Fibroblast of lung (primary cell): ENCODE measurements around the gene CLIC4.

ENCODE experiments used
- EZH2 ChIP-seq: IDR thresholded peaks from 2 replicates; pipeline ENCODE4 v1.5.1; 2012; ENCODE audit warnings: low read length, control low read depth, mild to moderate bottlenecking; ENCODE audit errors: missing control alignments
- TF ChIP-seq, protein P1 (sequence below), 2 donors: IDR thresholded peaks in 1 of 2; conservative IDR thresholded peaks in 1 of 2; 1 replicate in 1 of 2; 2 replicates in 1 of 2; pipeline ENCODE4 v1.5.1; 2011 to 2012; ENCODE audit warnings: low read length in 2 of 2, control low read depth in 1 of 2, inconsistent platforms in 1 of 2, low read depth in 1 of 2, mild to moderate bottlenecking in 1 of 2

DNA sequence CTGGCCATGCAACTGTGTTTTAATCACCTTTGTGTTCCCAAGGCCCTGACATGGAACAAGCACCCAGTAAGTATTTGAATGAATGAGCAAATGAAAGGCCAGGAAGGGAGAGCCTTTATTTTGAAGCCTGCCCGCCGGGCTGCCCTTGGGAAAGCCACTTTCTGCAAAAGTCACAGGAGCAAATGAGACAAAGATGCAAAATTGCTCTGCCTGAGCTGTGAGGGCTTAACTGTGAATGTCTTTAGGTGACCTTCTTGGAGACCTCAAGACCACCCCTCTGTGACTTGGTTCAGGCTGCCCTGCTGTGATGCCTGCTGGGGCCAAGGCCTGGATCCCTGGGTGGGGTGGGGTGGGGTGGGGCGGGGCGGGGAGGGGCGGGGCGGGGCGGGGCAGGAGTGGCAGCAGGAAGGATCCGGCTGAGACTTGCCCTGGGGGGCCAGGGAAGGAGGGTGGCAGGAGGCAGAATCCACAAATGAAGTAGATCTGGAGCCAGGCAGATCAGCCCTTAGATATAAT is 130.8 kb downstream of the CLIC4 start:
- TF ChIP-seq, protein P1, sequence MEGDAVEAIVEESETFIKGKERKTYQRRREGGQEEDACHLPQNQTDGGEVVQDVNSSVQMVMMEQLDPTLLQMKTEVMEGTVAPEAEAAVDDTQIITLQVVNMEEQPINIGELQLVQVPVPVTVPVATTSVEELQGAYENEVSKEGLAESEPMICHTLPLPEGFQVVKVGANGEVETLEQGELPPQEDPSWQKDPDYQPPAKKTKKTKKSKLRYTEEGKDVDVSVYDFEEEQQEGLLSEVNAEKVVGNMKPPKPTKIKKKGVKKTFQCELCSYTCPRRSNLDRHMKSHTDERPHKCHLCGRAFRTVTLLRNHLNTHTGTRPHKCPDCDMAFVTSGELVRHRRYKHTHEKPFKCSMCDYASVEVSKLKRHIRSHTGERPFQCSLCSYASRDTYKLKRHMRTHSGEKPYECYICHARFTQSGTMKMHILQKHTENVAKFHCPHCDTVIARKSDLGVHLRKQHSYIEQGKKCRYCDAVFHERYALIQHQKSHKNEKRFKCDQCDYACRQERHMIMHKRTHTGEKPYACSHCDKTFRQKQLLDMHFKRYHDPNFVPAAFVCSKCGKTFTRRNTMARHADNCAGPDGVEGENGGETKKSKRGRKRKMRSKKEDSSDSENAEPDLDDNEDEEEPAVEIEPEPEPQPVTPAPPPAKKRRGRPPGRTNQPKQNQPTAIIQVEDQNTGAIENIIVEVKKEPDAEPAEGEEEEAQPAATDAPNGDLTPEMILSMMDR (conservative IDR thresholded peaks at IDR 0.05 in 1 of 2, IDR thresholded peaks at IDR 0.05 in 1 of 2; ENCODE audit: low read depth in 1 of 2, low read length in 2 of 2) = no peak
- no peak for TF ChIP-seq EZH2
